Measurements from ENCODE around the gene IFITM2.

- TF ChIP-seq, protein P1, sequence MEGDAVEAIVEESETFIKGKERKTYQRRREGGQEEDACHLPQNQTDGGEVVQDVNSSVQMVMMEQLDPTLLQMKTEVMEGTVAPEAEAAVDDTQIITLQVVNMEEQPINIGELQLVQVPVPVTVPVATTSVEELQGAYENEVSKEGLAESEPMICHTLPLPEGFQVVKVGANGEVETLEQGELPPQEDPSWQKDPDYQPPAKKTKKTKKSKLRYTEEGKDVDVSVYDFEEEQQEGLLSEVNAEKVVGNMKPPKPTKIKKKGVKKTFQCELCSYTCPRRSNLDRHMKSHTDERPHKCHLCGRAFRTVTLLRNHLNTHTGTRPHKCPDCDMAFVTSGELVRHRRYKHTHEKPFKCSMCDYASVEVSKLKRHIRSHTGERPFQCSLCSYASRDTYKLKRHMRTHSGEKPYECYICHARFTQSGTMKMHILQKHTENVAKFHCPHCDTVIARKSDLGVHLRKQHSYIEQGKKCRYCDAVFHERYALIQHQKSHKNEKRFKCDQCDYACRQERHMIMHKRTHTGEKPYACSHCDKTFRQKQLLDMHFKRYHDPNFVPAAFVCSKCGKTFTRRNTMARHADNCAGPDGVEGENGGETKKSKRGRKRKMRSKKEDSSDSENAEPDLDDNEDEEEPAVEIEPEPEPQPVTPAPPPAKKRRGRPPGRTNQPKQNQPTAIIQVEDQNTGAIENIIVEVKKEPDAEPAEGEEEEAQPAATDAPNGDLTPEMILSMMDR (IDR thresholded peaks at IDR 0.05; ENCODE audit: low read depth, low read length, missing input control), result no peak
- TF ChIP-seq TAF1 (conservative IDR thresholded peaks at IDR 0.05), result no peak
- no peak for TF ChIP-seq FOXA1 (IDR thresholded peaks at IDR 0.05)
- TF ChIP-seq GABPA (IDR thresholded peaks at IDR 0.05 in 1 of 2, conservative IDR thresholded peaks at IDR 0.05 in 1 of 2), result no peak
- TF ChIP-seq, protein P2, sequence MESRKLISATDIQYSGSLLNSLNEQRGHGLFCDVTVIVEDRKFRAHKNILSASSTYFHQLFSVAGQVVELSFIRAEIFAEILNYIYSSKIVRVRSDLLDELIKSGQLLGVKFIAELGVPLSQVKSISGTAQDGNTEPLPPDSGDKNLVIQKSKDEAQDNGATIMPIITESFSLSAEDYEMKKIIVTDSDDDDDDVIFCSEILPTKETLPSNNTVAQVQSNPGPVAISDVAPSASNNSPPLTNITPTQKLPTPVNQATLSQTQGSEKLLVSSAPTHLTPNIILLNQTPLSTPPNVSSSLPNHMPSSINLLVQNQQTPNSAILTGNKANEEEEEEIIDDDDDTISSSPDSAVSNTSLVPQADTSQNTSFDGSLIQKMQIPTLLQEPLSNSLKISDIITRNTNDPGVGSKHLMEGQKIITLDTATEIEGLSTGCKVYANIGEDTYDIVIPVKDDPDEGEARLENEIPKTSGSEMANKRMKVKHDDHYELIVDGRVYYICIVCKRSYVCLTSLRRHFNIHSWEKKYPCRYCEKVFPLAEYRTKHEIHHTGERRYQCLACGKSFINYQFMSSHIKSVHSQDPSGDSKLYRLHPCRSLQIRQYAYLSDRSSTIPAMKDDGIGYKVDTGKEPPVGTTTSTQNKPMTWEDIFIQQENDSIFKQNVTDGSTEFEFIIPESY (IDR thresholded peaks at IDR 0.05), result no peak
- TF ChIP-seq JUND (IDR thresholded peaks at IDR 0.05), result no peak
Observed at GRCh38 chr11:298406-299065, 9.1 kb upstream of the IFITM2 start.

Measured in liver (tissue), 3 donors.